Measurements from ENCODE around the gene DND1. TPM values are rescaled to one million over a fixed set of nuclear protein-coding genes. Genes with fewer than 3 reads are reported as not detected.

The DND1 gene
- total and polyA plus RNA-seq, 4 donors = 0.29 to 0.92 (median 0.37) TPM; not detected in 1

GRCh38 chr5:140631036-140631417, 42.3 kb downstream of the DND1 start:
- WGBS = 37% methylated on average over 4 of the region's 4 CpGs
- Histone ChIP-seq H3K4me3 (ENCODE audit: low read depth in 1 of 3, low read length in 3 of 3) (peak overlapping the region; percentile 66 to 85 (median 71)), H3K27ac (ENCODE audit: low read depth in 1 of 2, low read length in 2 of 2) (peak overlapping the region; percentile 82 to 90), H3K9me3 (ENCODE audit: control insufficient read depth in 4 of 4, low read length in 3 of 4) (no peaks in the 10 kb centered on the region), H3K9ac (ENCODE audit: low read depth in 1 of 2, low read length in 2 of 2) (peak overlapping the region; percentile 83 to 89), H3K4me1 (ENCODE audit: control insufficient read depth in 4 of 4, insufficient read depth in 4 of 4, low read length in 3 of 4) (peaks cover 0 to 23% (median 13%) of the 10 kb centered on the region in 4 donors), H3K27me3 (ENCODE audit: control insufficient read depth in 4 of 4, insufficient read depth in 4 of 4, low read length in 3 of 4) (no peaks in the 10 kb centered on the region), H3K36me3 (ENCODE audit: control insufficient read depth in 4 of 4, insufficient read depth in 3 of 4, low read depth in 1 of 4, low read length in 3 of 4) (no peaks in the 10 kb centered on the region)
- no peak for DNase-seq (ENCODE audit: low spot score)
- TF ChIP-seq HNF4A (conservative IDR thresholded peaks at IDR 0.05) (no peak), CTCF (IDR thresholded peaks at IDR 0.05; ENCODE audit: low read depth, low read length, missing input control) (no peak), YY1 (IDR thresholded peaks at IDR 0.05) (peak; percentile 29), TAF1 (conservative IDR thresholded peaks at IDR 0.05) (peak; percentile 18)

- Histone ChIP-seq H3K36me3 (ENCODE audit: control insufficient read depth in 4 of 4, insufficient read depth in 3 of 4, low read depth in 1 of 4, low read length in 3 of 4) (no peaks in the 10 kb centered on the region), H3K4me3 (ENCODE audit: low read depth in 1 of 3, low read length in 3 of 3) (peak overlapping the region; percentile 66 to 85 (median 71)), H3K9me3 (ENCODE audit: control insufficient read depth in 4 of 4, low read length in 3 of 4) (no peaks in the 10 kb centered on the region), H3K27me3 (ENCODE audit: control insufficient read depth in 4 of 4, insufficient read depth in 4 of 4, low read length in 3 of 4) (no peaks in the 10 kb centered on the region), H3K9ac (ENCODE audit: low read depth in 1 of 2, low read length in 2 of 2) (peak overlapping the region; percentile 83 to 89), H3K4me1 (ENCODE audit: control insufficient read depth in 4 of 4, insufficient read depth in 4 of 4, low read length in 3 of 4) (peaks cover 0 to 23% (median 13%) of the 10 kb centered on the region in 4 donors), H3K27ac (ENCODE audit: low read depth in 1 of 2, low read length in 2 of 2) (peak overlapping the region; percentile 82 to 90)
- TF ChIP-seq GABPA (IDR thresholded peaks at IDR 0.05 in 1 of 2, conservative IDR thresholded peaks at IDR 0.05 in 1 of 2) (no peak), RAD21 (IDR thresholded peaks at IDR 0.05) (no peak), CTCF (IDR thresholded peaks at IDR 0.05; ENCODE audit: low read depth, low read length, missing input control) (no peak), FOXA1 (IDR thresholded peaks at IDR 0.05) (no peak), EGR1 (IDR thresholded peaks at IDR 0.05; ENCODE audit: low read depth in 2 of 2) (no peak), ZBTB33 (IDR thresholded peaks at IDR 0.05) (no peak), FOXA2 (IDR thresholded peaks at IDR 0.05) (no peak), JUND (IDR thresholded peaks at IDR 0.05) (no peak), SP1 (IDR thresholded peaks at IDR 0.05) (no peak), RXRA (IDR thresholded peaks at IDR 0.05) (no peak)
- 49% methylated on average over 2 of the region's 2 CpGs for WGBS
- DNase-seq (ENCODE audit: low spot score) = no peak
Observed at GRCh38 chr5:140630292-140631035, 42.9 kb downstream of the DND1 start.

Measured in liver (tissue), 9 donors.